ENCODE results near the gene SFTPB.

SFTPB gene

DNA sequence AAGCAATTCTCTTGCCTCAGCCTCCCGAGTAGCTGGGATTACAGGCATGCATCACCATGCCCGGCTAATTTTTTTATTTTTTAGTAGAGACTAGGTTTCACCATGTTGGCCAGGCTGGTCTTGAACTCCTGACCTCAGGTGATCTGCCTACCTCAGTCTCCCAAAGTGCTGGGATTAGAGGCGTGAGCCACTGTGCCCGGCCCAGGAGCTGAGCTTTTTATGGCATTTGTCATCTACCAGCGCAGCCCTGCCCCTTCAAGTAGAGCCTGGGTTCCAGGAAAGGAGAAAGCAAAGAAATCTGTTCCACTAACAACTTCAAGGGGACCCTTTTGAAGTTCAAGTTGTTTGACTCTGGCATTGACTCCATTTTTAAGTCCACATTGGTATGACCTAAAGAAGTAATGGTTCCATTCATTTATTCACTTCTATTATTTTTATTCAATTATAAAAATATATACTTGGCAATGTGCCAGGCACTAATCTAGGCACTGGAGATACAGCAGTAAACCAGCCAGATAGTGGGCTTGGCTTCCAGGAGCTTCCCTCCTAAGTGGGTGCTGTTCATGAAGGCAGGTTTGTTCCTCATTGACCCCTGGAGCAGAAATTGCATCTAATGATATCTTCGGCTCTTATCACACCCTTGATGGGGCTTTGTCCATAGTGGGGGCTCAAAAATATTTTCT is 8.0 kb upstream of the SFTPB start:
- Histone ChIP-seq H3K79me2 (ENCODE audit: insufficient read depth, low read length) (no peaks in the 10 kb centered on the region), H3K4me3 (ENCODE audit: low read depth in 1 of 2, low read length in 2 of 2) (no peak overlapping the region), H3K27ac (ENCODE audit: low read length) (no peak overlapping the region), H3K4me1 (ENCODE audit: insufficient read depth, low read length) (no peaks in the 10 kb centered on the region), H3K9ac (ENCODE audit: low read depth, low read length) (no peak overlapping the region), H2AFZ (ENCODE audit: low read depth, low read length) (no peak overlapping the region), H4K20me1 (ENCODE audit: insufficient read depth, low read length) (no peaks in the 10 kb centered on the region), H3K9me3 (ENCODE audit: insufficient read depth, low read length, severe bottlenecking) (no peaks in the 10 kb centered on the region), H3K4me2 (ENCODE audit: insufficient read depth, low read length) (no peak overlapping the region), H3K36me3 (ENCODE audit: insufficient read depth, low read length) (no peaks in the 10 kb centered on the region), H3K27me3 (ENCODE audit: insufficient read depth, low read length, poor library complexity) (no peaks in the 10 kb centered on the region)
- ATAC-seq (ENCODE audit: insufficient read depth, low read depth) (no peak), DNase-seq (no peak)
- TF ChIP-seq EZH2 (IDR thresholded peaks at IDR 0.05; ENCODE audit: borderline replicate concordance, low read depth, low read length, severe bottlenecking) (no peak), CTCF (IDR thresholded peaks at IDR 0.05; ENCODE audit: borderline replicate concordance, extremely low read depth, low read length, poor library complexity, severe bottlenecking) (no peak)

DNA sequence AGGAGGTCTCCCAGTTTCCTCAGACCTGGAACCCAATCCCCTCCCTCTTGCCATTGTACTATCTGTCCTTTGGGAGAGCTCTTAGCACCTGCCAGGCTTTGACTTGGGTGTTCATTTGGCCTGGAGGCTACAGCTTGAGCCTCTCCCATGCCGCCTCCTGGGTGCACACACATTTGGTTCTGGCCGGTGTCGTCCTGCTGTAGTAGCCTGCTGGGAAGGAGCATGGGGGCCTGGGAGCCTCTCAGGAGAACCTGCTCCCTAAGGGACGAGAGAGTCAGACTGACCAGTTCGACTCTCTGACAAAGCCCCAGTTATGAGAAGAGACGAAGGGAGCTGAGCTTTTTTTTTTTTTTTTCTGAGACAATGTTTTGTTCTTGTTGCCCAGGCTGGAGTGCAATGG is 7.4 kb upstream of the SFTPB start:
- no peak for ATAC-seq (ENCODE audit: insufficient read depth, low read depth)
- TF ChIP-seq CTCF (IDR thresholded peaks at IDR 0.05; ENCODE audit: borderline replicate concordance, extremely low read depth, low read length, poor library complexity, severe bottlenecking) (no peak), EZH2 (IDR thresholded peaks at IDR 0.05; ENCODE audit: borderline replicate concordance, low read depth, low read length, severe bottlenecking) (no peak)
- Histone ChIP-seq H3K4me1 (ENCODE audit: insufficient read depth, low read length) (no peaks in the 10 kb centered on the region), H2AFZ (ENCODE audit: low read depth, low read length) (no peak overlapping the region), H3K9me3 (ENCODE audit: insufficient read depth, low read length, severe bottlenecking) (no peaks in the 10 kb centered on the region), H3K27ac (ENCODE audit: low read length) (no peak overlapping the region), H3K4me2 (ENCODE audit: insufficient read depth, low read length) (no peak overlapping the region), H3K9ac (ENCODE audit: low read depth, low read length) (no peak overlapping the region), H3K4me3 (ENCODE audit: low read depth in 1 of 2, low read length in 2 of 2) (no peak overlapping the region), H3K27me3 (ENCODE audit: insufficient read depth, low read length, poor library complexity) (no peaks in the 10 kb centered on the region), H4K20me1 (ENCODE audit: insufficient read depth, low read length) (no peaks in the 10 kb centered on the region), H3K79me2 (ENCODE audit: insufficient read depth, low read length) (no peaks in the 10 kb centered on the region), H3K36me3 (ENCODE audit: insufficient read depth, low read length) (no peaks in the 10 kb centered on the region)
- DNase-seq, result no peak

- Histone ChIP-seq H3K36me3 (ENCODE audit: insufficient read depth, low read length) (no peaks in the 10 kb centered on the region), H3K4me1 (ENCODE audit: insufficient read depth, low read length) (no peaks in the 10 kb centered on the region), H3K9me3 (ENCODE audit: insufficient read depth, low read length, severe bottlenecking) (no peaks in the 10 kb centered on the region), H3K27me3 (ENCODE audit: insufficient read depth, low read length, poor library complexity) (no peaks in the 10 kb centered on the region), H3K79me2 (ENCODE audit: insufficient read depth, low read length) (no peaks in the 10 kb centered on the region), H3K4me2 (ENCODE audit: insufficient read depth, low read length) (no peak overlapping the region), H4K20me1 (ENCODE audit: insufficient read depth, low read length) (no peaks in the 10 kb centered on the region), H3K9ac (ENCODE audit: low read depth, low read length) (no peak overlapping the region), H3K4me3 (ENCODE audit: low read depth in 1 of 2, low read length in 2 of 2) (no peak overlapping the region), H3K27ac (ENCODE audit: low read length) (no peak overlapping the region), H2AFZ (ENCODE audit: low read depth, low read length) (no peak overlapping the region)
- no peak for ATAC-seq (ENCODE audit: insufficient read depth, low read depth)
- TF ChIP-seq CTCF (IDR thresholded peaks at IDR 0.05; ENCODE audit: borderline replicate concordance, extremely low read depth, low read length, poor library complexity, severe bottlenecking) (no peak), EZH2 (IDR thresholded peaks at IDR 0.05; ENCODE audit: borderline replicate concordance, low read depth, low read length, severe bottlenecking) (no peak)
- no peak for DNase-seq
These were observed 6.4 kb upstream of the SFTPB start for GRCh38 chr2:85674417-85674816.

All from DND-41 (cell line).